GM20000 (cell line): Measurements from ENCODE around the gene PDE6C.

Experiments
- DNase-seq: peaks from one replicate; pipeline ENCODE4 v3.0.0; 2012; ENCODE audit warnings: low spot score
- TF ChIP-seq, protein P1 (sequence below): IDR thresholded peaks from 2 replicates; pipeline ENCODE4 v1.5.1; 2012; ENCODE audit warnings: mild to moderate bottlenecking, control low read depth; ENCODE audit errors: extremely low read depth, missing control alignments

Gene PDE6C

GRCh38 chr10:93712593-93712992, 100.3 kb downstream of the PDE6C start:
- TF ChIP-seq, protein P1, sequence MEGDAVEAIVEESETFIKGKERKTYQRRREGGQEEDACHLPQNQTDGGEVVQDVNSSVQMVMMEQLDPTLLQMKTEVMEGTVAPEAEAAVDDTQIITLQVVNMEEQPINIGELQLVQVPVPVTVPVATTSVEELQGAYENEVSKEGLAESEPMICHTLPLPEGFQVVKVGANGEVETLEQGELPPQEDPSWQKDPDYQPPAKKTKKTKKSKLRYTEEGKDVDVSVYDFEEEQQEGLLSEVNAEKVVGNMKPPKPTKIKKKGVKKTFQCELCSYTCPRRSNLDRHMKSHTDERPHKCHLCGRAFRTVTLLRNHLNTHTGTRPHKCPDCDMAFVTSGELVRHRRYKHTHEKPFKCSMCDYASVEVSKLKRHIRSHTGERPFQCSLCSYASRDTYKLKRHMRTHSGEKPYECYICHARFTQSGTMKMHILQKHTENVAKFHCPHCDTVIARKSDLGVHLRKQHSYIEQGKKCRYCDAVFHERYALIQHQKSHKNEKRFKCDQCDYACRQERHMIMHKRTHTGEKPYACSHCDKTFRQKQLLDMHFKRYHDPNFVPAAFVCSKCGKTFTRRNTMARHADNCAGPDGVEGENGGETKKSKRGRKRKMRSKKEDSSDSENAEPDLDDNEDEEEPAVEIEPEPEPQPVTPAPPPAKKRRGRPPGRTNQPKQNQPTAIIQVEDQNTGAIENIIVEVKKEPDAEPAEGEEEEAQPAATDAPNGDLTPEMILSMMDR = no peak
- no peak for DNase-seq

DNA sequence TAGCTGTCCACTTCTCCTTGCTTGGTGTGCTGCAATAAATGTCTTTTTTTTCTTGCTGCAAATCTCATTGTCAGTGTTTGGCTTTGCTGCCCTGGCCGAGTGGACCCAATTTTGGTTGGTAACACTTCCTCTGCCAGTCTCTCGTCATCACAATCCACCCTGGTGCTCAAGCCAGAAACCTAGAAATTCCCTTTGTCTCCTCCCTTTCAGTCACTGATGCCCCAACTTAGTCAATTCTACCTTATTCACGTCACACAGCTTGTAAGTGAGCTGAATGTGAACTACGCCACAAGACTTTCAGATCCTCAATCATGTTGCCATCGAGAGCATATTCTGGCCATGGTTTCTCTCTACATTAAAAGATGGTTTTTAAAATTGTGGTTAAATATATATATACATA, 103.0 kb downstream of the PDE6C start:
- peak; percentile 62 for DNase-seq
- TF ChIP-seq, protein P1 = no peak
